H1 (cell line): ENCODE measurements around the gene RUNX1. TPM values are rescaled to one million over a fixed set of nuclear protein-coding genes. Genes with fewer than 3 reads are reported as not detected.

Experiments used
- BACH1 ChIP-seq: IDR thresholded peaks from 2 replicates; pipeline ENCODE4 v1.6.1; 2012; ENCODE audit warnings: low read length, improper control_type of control experiment
- BCL11A ChIP-seq, 2 experiments: IDR thresholded peaks; one replicate each; pipeline ENCODE4 v1.6.1; 2011; ENCODE audit warnings: low read depth in 2 of 2, low read length in 2 of 2, mild to moderate bottlenecking in 2 of 2
- BRCA1 ChIP-seq: IDR thresholded peaks from 2 replicates; pipeline ENCODE4 v1.6.1; 2012; ENCODE audit warnings: low read depth, low read length, improper control_type of control experiment
- CHD7 ChIP-seq: fragments of 300-600 bp; sonication (generic); IDR thresholded peaks from 2 replicates; pipeline ENCODE4 v1.7.1; 2012; ENCODE audit warnings: low read length, moderate library complexity, mild to moderate bottlenecking, inconsistent platforms; ENCODE audit not compliant: insufficient replicate concordance
- EP300 ChIP-seq, 2 experiments: IDR thresholded peaks; 1 replicate in 1 of 2; 2 replicates in 1 of 2; pipeline ENCODE4 v1.6.1; 2011 to 2012; ENCODE audit warnings: low read depth in 2 of 2, low read length in 2 of 2, mild to moderate bottlenecking in 2 of 2, borderline replicate concordance in 1 of 2, inconsistent platforms in 1 of 2, moderate library complexity in 1 of 2
- HDAC2 ChIP-seq, 2 experiments: fragments of 300-600 bp in 1 of 2; sonication (generic) in 1 of 2; IDR thresholded peaks; 2 replicates each; pipeline ENCODE4 v1.6.1; 2011 to 2012; ENCODE audit warnings: low read depth in 2 of 2, low read length in 2 of 2, mild to moderate bottlenecking in 2 of 2, moderate library complexity in 2 of 2, borderline replicate concordance in 1 of 2, inconsistent platforms in 1 of 2
- PHF8 ChIP-seq: fragments of 200-600 bp; sonication (generic); conservative IDR thresholded peaks from 2 replicates; pipeline ENCODE4 v1.7.1; 2012; ENCODE audit warnings: low read depth, mild to moderate bottlenecking, inconsistent platforms, low read length, moderate library complexity
- RXRA ChIP-seq: IDR thresholded peaks from 2 replicates; pipeline ENCODE4 v1.6.1; 2011; ENCODE audit warnings: low read depth, mild to moderate bottlenecking, low read length, moderate library complexity; ENCODE audit not compliant: insufficient read depth
- SIX5 ChIP-seq: IDR thresholded peaks from 2 replicates; pipeline ENCODE4 v1.6.1; 2011; ENCODE audit warnings: mild to moderate bottlenecking, low read depth, low read length
- TBP ChIP-seq: IDR thresholded peaks from 2 replicates; pipeline ENCODE4 v1.6.1; 2011; ENCODE audit warnings: low read depth, low read length, improper control_type of control experiment
- TEAD4 ChIP-seq: IDR thresholded peaks from 2 replicates; pipeline ENCODE4 v1.6.1; 2012; ENCODE audit warnings: low read depth, low read length, inconsistent platforms, mixed read lengths
- ZNF274 ChIP-seq: IDR thresholded peaks from 2 replicates; pipeline ENCODE4 v1.7.0; 2012; ENCODE audit warnings: low read length, borderline replicate concordance; ENCODE audit errors: extremely low read depth
- polyA plus RNA-seq, 7 experiments: library from polyadenylated mRNA; depleted of rRNA in 3 of 7; stranded (reverse) in 5 of 7; unstranded in 2 of 7; fragments of >200 nt in 5 of 7; fragments of 200-250 nt in 2 of 7; gene quantifications; 1 replicate in 5 of 7; 2 replicates in 1 of 7; 4 replicates in 1 of 7; pipeline versions ENCODE4 v1.2.1 to v1.2.3, GENCODE V29; 2011 to 2013; ENCODE audit warnings: missing spikeins in 2 of 7, mixed read lengths in 2 of 7
- total RNA-seq: library from RNA; stranded (reverse); fragmentation: NEBNext Ultra II Directional; extraction: Animal tissue kit (Norgen Biotek cat#: 25700); gene quantifications from 2 replicates; pipeline ENCODE4 v1.2.1, GENCODE V29; 2021

RUNX1 gene
- total and polyA plus RNA-seq, 2 of the 8 experiments (the other 6 are each of a cell fraction or from before 2014, with no cell fraction given), result 0.20 to 0.60 TPM

DNA sequence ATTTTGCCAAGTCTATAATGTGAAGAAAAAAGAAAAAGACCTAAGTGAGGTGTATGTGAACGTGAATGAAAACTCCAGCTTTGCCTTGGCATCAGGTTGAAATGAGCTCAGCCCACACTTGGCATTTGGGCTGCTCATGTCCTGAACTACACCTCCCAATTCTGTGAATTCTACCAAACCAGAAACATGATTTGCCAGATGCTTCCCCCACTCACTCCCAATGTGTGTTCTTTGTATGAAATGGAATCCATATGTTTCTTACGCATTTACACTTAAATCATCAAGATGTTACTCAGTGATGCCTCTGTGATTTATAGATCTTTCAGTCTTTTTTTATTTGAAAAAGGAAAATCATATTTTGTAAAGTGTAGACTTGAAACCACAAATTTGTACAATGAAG lies 32.8 kb upstream of the RUNX1 start (continued):
- TF ChIP-seq CHD7, result no peak
- TF ChIP-seq SIX5, result no peak
- no peak for TF ChIP-seq BCL11A (IDR thresholded peaks at IDR 0.05; ENCODE audit: low read depth in 2 of 2, low read length in 2 of 2)
- TF ChIP-seq RXRA, result no peak
- TF ChIP-seq TEAD4, result no peak
- TF ChIP-seq BRCA1, result no peak
- TF ChIP-seq HDAC2 (IDR thresholded peaks at IDR 0.05; ENCODE audit: borderline replicate concordance in 1 of 2, low read depth in 2 of 2, low read length in 2 of 2), result no peak
- TF ChIP-seq EP300 (IDR thresholded peaks at IDR 0.05; ENCODE audit: borderline replicate concordance in 1 of 2, low read depth in 2 of 2, low read length in 2 of 2), result no peak
- no peak for TF ChIP-seq PHF8
- no peak for TF ChIP-seq ZNF274
- no peak for TF ChIP-seq BACH1
- no peak for TF ChIP-seq TBP
